DMS53 treated with DMSO at 0.1 percent for 48 hours (cell line): ENCODE results near the gene BAX.
A peak's percentile ranks its signal among the peaks of the same experiment; 100 is the strongest.

Experiments
- DNase-seq: peaks from one replicate; lab custom pipeline; 2025; ENCODE audit not compliant: unreplicated experiment; lab: John Stamatoyannopoulos, UW

BAX gene

GRCh38 chr19:48928164-48929025, 26.3 kb upstream of the BAX start:
- no peak for DNase-seq

- peak; percentile 96 for DNase-seq
These were observed 21.2 kb upstream of the BAX start, which contains the start of gene DHDH for GRCh38 chr19:48933382-48933932. Gene DHDH, plus strand, starts transcription at chr19:48933699. Its CDS starts 23 bp downstream, at chr19:48933722.

- DNase-seq, result no peak
These were observed 19.8 kb upstream of the BAX start for GRCh38 chr19:48934837-48935236.

- DNase-seq, result no peak
These were observed 18.8 kb upstream of the BAX start for GRCh38 chr19:48935864-48936263.

- no peak for DNase-seq
These were observed 16.4 kb upstream of the BAX start for GRCh38 chr19:48938256-48938655.

GRCh38 chr19:48940902-48941301, 13.8 kb upstream of the BAX start:
- no peak for DNase-seq

GRCh38 chr19:48943081-48943480, 11.6 kb upstream of the BAX start:
- no peak for DNase-seq

- no peak for DNase-seq
These were observed 9.3 kb upstream of the BAX start for GRCh38 chr19:48945415-48945814.

GRCh38 chr19:48945817-48946216, 8.9 kb upstream of the BAX start:
- DNase-seq, result no peak

- no peak for DNase-seq
These were observed 8.0 kb upstream of the BAX start for GRCh38 chr19:48946463-48947257.

- DNase-seq, result no peak
These were observed 7.5 kb upstream of the BAX start for GRCh38 chr19:48947258-48947542.

- DNase-seq, result no peak
These were observed 4.5 kb upstream of the BAX start for GRCh38 chr19:48950159-48950558.

GRCh38 chr19:48950830-48951519, 3.7 kb upstream of the BAX start:
- peak; percentile 42 for DNase-seq

GRCh38 chr19:48953141-48953540, 1.5 kb upstream of the BAX start:
- DNase-seq, result no peak

- DNase-seq, result no peak
These were observed 583 bp upstream of the BAX start for GRCh38 chr19:48953990-48954594.

GRCh38 chr19:48955308-48955958, 758 bp downstream of the BAX start:
- DNase-seq, result no peak

- no peak for DNase-seq
These were observed 3.3 kb downstream of the BAX start for GRCh38 chr19:48958006-48958405.

GRCh38 chr19:48959341-48960239, 4.9 kb downstream of the BAX start:
- DNase-seq, result no peak

- DNase-seq, result no peak
These were observed 6.5 kb downstream of the BAX start for GRCh38 chr19:48961051-48961649.
